SK-N-MC (cell line): ENCODE results near the gene ASGR2.

Experiments
- EZH2 ChIP-seq: fragments of 200-600 bp; sonication (generic); IDR thresholded peaks from one replicate; pipeline ENCODE4 v1.6.1; 2017; ENCODE audit warnings: antibody characterized with exemption
- FOXP2 ChIP-seq: optimal IDR thresholded peaks from 2 replicates; pipeline ENCODE3; 2011; ENCODE audit warnings: mild to moderate bottlenecking, moderate library complexity; ENCODE audit not compliant: insufficient read depth; ENCODE audit errors: extremely low read length, control extremely low read depth
- POLR2AphosphoS5 ChIP-seq: IDR thresholded peaks from 2 replicates; pipeline ENCODE4 v1.6.1; 2012; ENCODE audit warnings: mild to moderate bottlenecking, low read depth, low read length, borderline replicate concordance

DNA sequence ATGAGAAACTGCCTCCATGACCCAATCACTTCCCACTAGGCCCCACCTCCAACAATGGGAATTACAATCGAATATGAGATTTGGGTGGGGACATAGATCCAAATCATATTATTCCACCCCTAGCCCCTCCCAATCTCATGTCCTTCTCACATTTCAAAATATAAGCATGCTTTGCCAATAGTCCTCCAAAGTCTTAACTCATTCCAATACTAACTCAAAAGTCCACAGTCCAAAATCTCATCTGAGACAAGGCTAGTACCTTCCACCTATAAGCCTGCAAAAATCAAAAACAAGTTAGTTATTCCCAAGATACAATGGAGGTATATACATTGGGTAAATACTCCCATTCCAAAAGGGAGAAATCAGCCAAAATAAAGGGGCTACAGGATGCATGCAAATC is 47.4 kb downstream of the ASGR2 start:
- TF ChIP-seq EZH2 (no peak), POLR2AphosphoS5 (no peak), FOXP2 (no peak)
